ENCODE data around the gene SLC25A29.

GRCh38 chr14:100306998-100307765 is 938 bp upstream of the SLC25A29 start:
- TF ChIP-seq CTCF (IDR thresholded peaks at IDR 0.05) (no peak), POLR2A (IDR thresholded peaks at IDR 0.05) (peak in 1 of 2 donors; percentile 7)

All from adrenal gland (tissue), 5 donors.